ENCODE measurements around the gene SPPL2B.
"Not testable (repeated sequence)": the region's sequence is repeated elsewhere in the genome, so short reads cannot be mapped to it uniquely, and the experiment has no call there.

The SPPL2B gene

DNA sequence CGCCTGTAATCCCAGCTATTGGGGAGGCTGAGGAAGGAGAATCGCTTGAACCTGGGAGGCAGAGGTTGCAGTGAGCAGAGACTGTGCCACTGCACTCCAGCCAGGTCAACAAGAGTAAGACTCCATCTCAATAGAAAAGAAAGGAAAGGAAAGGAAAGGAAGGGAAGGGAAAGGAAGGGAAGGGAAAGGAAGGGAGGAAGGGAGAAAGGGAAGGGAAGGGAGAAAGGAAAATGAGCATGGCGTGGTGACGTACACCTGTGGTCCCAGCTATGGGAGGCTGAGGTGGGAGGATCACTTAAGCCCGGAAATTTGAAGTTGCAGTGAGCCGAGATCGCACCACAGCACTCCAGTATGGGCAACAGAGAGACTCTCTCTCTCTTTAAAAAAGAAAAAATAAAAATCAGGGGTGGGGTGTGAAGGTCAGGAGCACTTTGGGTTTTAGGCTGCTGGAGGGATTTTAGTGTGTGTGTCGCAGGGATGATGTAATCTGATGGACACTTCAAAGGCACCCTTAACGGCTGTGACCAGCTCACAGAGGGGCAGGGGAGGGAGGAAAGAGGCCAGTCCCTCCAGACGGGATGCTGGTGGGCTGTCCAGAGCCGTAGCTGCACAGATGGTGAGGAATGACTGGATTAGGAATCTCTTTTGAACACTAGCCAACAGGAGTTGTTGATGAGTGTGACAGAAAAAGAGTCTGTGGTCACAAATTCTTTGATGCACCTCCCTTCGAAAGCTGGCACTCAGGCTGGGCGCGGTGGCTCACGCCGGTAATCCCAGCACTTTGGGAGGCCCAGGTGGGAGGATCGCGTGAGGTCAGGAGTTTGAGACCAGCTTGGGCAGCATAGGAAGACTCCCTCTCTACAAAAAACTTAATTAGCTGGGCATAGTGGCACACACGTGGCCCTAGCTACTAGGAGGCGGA, 59.1 kb downstream of the SPPL2B start:
- H3K4me3 ChIP-seq (ENCODE audit: low read depth, low read length): no peak overlapping the region
- no peak for DNase-seq (ENCODE audit: low read depth, low spot score)
- ChIA-PET POLR2A (no interaction called here), CTCF (interaction anchor here (0.8 kb wide), 1 partner anchor 152 kb away, joined by 3 read pairs; no protein-coding TSS in a partner anchor)
- TF ChIP-seq, protein P1, sequence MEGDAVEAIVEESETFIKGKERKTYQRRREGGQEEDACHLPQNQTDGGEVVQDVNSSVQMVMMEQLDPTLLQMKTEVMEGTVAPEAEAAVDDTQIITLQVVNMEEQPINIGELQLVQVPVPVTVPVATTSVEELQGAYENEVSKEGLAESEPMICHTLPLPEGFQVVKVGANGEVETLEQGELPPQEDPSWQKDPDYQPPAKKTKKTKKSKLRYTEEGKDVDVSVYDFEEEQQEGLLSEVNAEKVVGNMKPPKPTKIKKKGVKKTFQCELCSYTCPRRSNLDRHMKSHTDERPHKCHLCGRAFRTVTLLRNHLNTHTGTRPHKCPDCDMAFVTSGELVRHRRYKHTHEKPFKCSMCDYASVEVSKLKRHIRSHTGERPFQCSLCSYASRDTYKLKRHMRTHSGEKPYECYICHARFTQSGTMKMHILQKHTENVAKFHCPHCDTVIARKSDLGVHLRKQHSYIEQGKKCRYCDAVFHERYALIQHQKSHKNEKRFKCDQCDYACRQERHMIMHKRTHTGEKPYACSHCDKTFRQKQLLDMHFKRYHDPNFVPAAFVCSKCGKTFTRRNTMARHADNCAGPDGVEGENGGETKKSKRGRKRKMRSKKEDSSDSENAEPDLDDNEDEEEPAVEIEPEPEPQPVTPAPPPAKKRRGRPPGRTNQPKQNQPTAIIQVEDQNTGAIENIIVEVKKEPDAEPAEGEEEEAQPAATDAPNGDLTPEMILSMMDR (IDR thresholded peaks at IDR 0.05; ENCODE audit: insufficient read depth, low read length, missing control alignments): no peak

DNA sequence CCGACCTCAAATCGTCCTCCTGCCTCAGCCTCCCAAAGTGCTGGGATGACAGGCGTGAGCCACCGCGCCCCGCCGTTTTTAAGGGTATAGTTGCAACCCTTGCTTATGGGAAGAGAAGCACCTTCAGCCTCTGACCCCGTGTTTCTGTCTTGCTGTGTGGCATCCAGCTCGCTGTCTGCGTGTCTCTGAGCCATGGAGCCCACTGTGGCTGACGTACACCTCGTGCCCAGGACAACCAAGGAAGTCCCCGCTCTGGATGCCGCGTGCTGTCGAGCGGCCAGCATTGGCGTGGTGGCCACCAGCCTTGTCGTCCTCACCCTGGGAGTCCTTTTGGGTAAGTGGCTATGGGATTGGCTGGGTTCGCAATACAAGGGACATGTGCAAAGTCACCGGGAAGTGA, 61.1 kb downstream of the SPPL2B start:
- ChIA-PET POLR2A (no interaction called here), CTCF (interaction anchor here (1.4 to 3.2 kb wide), 4 partner anchors 33 to 234 kb away, joined by 3 to 11 read pairs (median 8); no protein-coding TSS in a partner anchor)
- no peak overlapping the region for H3K4me3 ChIP-seq (ENCODE audit: low read depth, low read length)
- TF ChIP-seq, protein P1 (IDR thresholded peaks at IDR 0.05; ENCODE audit: insufficient read depth, low read length, missing control alignments): no peak
- DNase-seq (ENCODE audit: low read depth, low spot score): no peak

DNA sequence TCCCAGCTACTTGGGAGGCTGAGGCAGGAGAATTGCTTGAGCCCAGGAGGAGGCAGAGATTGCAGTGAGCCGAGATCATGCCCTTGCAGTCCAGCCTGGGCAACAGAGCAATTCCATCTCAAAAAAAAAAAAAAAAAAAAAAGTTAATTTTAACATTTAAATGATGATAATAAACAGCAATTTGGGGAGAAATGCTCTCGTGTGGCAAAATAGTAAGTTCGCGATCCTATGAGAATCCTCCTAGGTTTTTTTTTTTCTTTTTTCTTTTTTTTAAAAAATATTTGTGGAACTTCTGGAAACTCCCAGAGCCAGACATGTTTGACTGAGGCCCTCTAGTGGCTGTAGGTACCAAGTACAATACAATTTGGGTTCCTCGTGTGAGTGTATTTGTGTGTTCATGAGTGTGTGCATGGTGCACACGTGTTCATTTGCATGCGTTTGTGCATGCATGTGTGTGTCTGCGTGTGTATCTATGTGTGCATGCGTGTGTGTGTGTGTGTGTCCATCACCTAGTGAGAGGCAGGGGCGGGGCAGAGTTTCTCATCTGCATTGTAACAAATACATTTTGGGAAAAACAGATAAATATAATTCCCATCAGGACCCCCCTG, 62.7 kb downstream of the SPPL2B start:
- H3K4me3 ChIP-seq (ENCODE audit: low read depth, low read length): no peak overlapping the region
- peak; percentile 19 for DNase-seq (ENCODE audit: low read depth, low spot score)
- POLR2A ChIA-PET: no interaction called here
- CTCF ChIA-PET: interaction anchor here (0.7 to 3.2 kb wide), 18 partner anchors 7 to 558 kb away, joined by 3 to 12 read pairs (median 4); partner anchors contain the start of genes LSM7, PLEKHJ1 and SPPL2B
- TF ChIP-seq, protein P1 (IDR thresholded peaks at IDR 0.05; ENCODE audit: insufficient read depth, low read length, missing control alignments): peak; percentile 69

DNA sequence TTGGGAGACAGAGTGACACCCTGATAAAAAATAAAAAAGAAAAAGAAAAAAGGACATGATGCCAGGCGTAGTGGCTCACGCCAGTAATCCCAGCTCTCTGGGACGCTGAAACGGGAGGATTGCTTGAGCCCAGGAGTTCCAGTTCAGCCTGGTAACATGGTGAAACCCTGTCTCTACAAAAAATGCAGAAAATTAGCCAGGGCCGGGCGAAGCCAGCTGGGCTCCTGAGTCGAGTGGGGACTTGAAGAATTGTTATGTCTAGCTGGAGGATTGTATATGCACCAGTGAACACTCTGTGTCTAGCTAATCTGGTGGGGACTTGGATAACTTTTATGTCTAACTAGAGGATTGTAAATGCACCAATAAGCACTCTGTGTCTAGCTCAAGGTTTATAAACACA, 63.9 kb downstream of the SPPL2B start:
- TF ChIP-seq, protein P1 (IDR thresholded peaks at IDR 0.05; ENCODE audit: insufficient read depth, low read length, missing control alignments): no peak
- ChIA-PET CTCF (interaction anchor here (0.6 to 3.2 kb wide), 26 partner anchors 8 to 256 kb away, joined by 3 to 12 read pairs (median 4); partner anchors contain the start of genes LSM7, PLEKHJ1 and SPPL2B), POLR2A (interaction anchor here (1.1 kb wide), 1 partner anchor 219 kb away, joined by 3 read pairs; no protein-coding TSS in a partner anchor)
- H3K4me3 ChIP-seq (ENCODE audit: low read depth, low read length): no peak overlapping the region
- no peak for DNase-seq (ENCODE audit: low read depth, low spot score)

DNA sequence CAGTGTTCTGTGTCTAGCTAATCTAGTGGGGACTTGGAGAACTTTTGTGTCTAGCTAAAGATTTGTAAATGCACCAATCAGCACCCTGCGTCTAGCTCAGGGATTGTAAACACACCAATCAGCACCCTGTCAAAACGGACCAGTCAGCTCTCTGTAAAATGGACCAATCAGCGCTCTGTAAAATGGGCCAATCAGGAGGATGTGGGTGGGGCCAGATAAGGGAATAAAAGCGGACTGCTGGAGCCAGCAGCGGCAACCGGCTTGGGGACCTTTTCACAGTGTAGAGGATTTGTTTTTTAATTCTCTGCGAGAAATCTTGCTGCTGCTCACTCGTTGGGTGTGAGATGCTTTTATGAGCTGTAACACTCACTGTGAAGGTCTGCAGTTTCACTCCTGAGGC, 64.4 kb downstream of the SPPL2B start:
- CTCF ChIA-PET: interaction anchor here (0.6 to 3.2 kb wide), 24 partner anchors 9 to 255 kb away, joined by 3 to 12 read pairs (median 4); partner anchors contain the start of genes LSM7 and SPPL2B

DNA sequence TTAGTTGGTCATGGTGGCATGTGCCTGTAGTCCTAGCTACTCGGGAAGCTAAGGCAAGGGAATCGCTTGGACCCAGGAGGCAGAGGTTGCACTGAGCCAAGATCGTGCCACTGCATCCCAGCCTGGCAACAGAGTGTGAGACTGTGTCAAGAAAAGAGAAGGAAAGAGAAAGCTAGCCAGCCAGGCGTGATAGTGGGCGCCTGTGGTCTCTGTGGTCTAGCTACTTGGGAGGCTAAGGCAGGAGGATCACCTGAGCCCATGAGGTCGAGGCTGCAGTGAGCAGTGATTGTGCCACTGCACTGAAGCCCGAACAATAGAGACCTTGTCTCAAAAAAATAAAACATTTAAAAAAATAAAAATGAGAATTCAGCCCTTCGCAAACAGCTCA, 65.6 kb downstream of the SPPL2B start:
- no peak overlapping the region for H3K4me3 ChIP-seq (ENCODE audit: low read depth, low read length)
- TF ChIP-seq, protein P1 (IDR thresholded peaks at IDR 0.05; ENCODE audit: insufficient read depth, low read length, missing control alignments): no peak
- POLR2A ChIA-PET: no interaction called here
- DNase-seq (ENCODE audit: low read depth, low spot score): no peak
- CTCF ChIA-PET: interaction anchor here (0.6 to 2.8 kb wide), 10 partner anchors 10 to 254 kb away, joined by 3 to 12 read pairs (median 3); no protein-coding TSS in a partner anchor

More for the DNA sequence above, 64.4 kb downstream of the SPPL2B start:
- DNase-seq (ENCODE audit: low read depth, low spot score); H3K4me3 ChIP-seq (ENCODE audit: low read depth, low read length): not testable (repeated sequence)
- POLR2A ChIA-PET: interaction anchor here (1.1 kb wide), 1 partner anchor 219 kb away, joined by 3 read pairs; no protein-coding TSS in a partner anchor
